ENCODE measurements around the gene NBAS. TPM values are rescaled to one million over a fixed set of nuclear protein-coding genes. Genes with fewer than 3 reads are reported as not detected.

The NBAS gene
- total and polyA plus RNA-seq, 9 of the 15 experiments (the other 6 are each of a cell fraction or from before 2014, with no cell fraction given): 15.3 to 94.4 (median 69.9) TPM

DNA sequence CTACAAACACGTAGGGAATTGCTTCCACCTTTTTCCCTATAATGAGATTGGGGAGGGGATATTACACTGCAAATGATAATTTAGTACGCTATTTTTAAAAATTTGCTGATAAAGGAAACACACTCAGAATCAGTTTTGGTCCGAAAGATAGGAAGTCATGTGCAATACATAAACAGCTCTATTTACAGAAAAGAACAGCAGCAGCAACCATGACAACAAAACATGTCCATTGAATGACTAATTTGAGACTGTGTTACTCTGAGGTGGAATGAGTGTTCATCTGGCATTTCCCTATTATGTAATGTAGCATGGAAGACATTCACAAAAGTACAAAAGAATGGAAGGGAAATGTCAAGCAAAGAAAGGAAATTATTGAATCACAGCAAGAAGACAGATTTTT, 337.2 kb downstream of the NBAS start:
- ATAC-seq (no peak), DNase-seq (ENCODE audit: extremely low read depth in 1 of 4, low spot score in 3 of 4) (no peak), FAIRE-seq (no peak)
- Histone ChIP-seq H3K4me2 (ENCODE audit: insufficient read depth, low read length) (no peak overlapping the region), H3K27me3 (ENCODE audit: control insufficient read depth in 2 of 2, insufficient read depth in 2 of 2, low read length in 2 of 2) (no peaks in the 10 kb centered on the region), H3K9me1 (ENCODE audit: control insufficient read depth, insufficient read depth, low read length) (peaks cover 3% of the 10 kb centered on the region), H3K4me3 (no peak overlapping the region), H3K9ac (ENCODE audit: insufficient read depth in 1 of 2, low read depth in 2 of 2, low read length in 2 of 2) (no peak overlapping the region), H3K27ac (ENCODE audit: extremely low read depth, low read depth, low read length) (no peak overlapping the region), H2AFZ (ENCODE audit: low read depth, low read length) (no peak overlapping the region), H3K4me1 (replicated peaks in 1 of 2; ENCODE audit: control insufficient read depth in 2 of 2, insufficient read depth in 2 of 2, low read length in 2 of 2) (no peaks in the 10 kb centered on the region), H3K79me2 (ENCODE audit: control insufficient read depth, insufficient read depth, low read length) (no peaks in the 10 kb centered on the region), H3K9me3 (replicated peaks; ENCODE audit: control insufficient read depth, insufficient read depth, low read depth, low read length) (no peaks in the 10 kb centered on the region), H3K36me3 (ENCODE audit: control insufficient read depth, insufficient read depth, low read length) (peaks cover 47% of the 10 kb centered on the region; the same call in 2 of the 3 replicates), H4K20me1 (replicated peaks; ENCODE audit: control insufficient read depth, insufficient read depth, low read length) (no peaks in the 10 kb centered on the region)
- TF ChIP-seq PHF8 (IDR thresholded peaks at IDR 0.05; ENCODE audit: borderline replicate concordance, low read length): no peak
- peak; percentile 32 for TF ChIP-seq RFX1 (IDR thresholded peaks at IDR 0.05)
- TF ChIP-seq FOXJ2 (tag; IDR thresholded peaks at IDR 0.05): peak; percentile 93
- TF ChIP-seq, protein P1, sequence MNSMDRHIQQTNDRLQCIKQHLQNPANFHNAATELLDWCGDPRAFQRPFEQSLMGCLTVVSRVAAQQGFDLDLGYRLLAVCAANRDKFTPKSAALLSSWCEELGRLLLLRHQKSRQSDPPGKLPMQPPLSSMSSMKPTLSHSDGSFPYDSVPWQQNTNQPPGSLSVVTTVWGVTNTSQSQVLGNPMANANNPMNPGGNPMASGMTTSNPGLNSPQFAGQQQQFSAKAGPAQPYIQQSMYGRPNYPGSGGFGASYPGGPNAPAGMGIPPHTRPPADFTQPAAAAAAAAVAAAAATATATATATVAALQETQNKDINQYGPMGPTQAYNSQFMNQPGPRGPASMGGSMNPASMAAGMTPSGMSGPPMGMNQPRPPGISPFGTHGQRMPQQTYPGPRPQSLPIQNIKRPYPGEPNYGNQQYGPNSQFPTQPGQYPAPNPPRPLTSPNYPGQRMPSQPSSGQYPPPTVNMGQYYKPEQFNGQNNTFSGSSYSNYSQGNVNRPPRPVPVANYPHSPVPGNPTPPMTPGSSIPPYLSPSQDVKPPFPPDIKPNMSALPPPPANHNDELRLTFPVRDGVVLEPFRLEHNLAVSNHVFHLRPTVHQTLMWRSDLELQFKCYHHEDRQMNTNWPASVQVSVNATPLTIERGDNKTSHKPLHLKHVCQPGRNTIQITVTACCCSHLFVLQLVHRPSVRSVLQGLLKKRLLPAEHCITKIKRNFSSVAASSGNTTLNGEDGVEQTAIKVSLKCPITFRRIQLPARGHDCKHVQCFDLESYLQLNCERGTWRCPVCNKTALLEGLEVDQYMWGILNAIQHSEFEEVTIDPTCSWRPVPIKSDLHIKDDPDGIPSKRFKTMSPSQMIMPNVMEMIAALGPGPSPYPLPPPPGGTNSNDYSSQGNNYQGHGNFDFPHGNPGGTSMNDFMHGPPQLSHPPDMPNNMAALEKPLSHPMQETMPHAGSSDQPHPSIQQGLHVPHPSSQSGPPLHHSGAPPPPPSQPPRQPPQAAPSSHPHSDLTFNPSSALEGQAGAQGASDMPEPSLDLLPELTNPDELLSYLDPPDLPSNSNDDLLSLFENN (IDR thresholded peaks at IDR 0.05; ENCODE audit: low read depth in 2 of 2, low read length in 2 of 2): no peak
- TF ChIP-seq, protein P2, sequence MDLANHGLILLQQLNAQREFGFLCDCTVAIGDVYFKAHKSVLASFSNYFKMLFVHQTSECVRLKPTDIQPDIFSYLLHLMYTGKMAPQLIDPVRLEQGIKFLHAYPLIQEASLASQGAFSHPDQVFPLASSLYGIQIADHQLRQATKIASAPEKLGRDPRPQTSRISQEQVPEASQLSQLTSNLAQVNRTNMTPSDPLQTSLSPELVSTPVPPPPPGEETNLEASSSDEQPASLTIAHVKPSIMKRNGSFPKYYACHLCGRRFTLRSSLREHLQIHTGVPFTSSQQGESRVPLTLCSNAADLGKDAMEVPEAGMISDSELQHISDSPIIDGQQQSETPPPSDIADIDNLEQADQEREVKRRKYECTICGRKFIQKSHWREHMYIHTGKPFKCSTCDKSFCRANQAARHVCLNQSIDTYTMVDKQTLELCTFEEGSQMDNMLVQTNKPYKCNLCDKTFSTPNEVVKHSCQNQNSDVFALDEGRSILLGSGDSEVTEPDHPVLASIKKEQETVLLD (IDR thresholded peaks at IDR 0.05): no peak
- ChIA-PET CTCF (ENCODE audit: low intra/inter-chr PET ratio) (no interaction called here), POLR2A (no interaction called here)
- no TSS peak for BruUV-seq (replicated peaks)
- intact Hi-C loops (cut with micrococcal nuclease): no loop called here
- in situ Hi-C loops (cut with MboI): no loop called here
- 80% methylated on average over 3 of the region's 3 CpGs for WGBS (ENCODE audit: insufficient coverage, low coverage, missing lambda C conversion rate)

Data from K562 (cell line).